NB4 (cell line): ENCODE measurements around the gene CTDP1.

Experiments
- DNase-seq: peaks from one replicate; pipeline ENCODE4 v3.0.0; 2010; ENCODE audit warnings: low read depth
- H3K4me3 ChIP-seq: one replicate; pipeline ENCODE4 v1.5.1; 2011; ENCODE audit warnings: mild to moderate bottlenecking, low read depth, low read length, moderate library complexity
- CTCF ChIP-seq: IDR thresholded peaks from one replicate; pipeline ENCODE4 v1.5.1; 2012; ENCODE audit warnings: low read depth, low read length
- MAX ChIP-seq: IDR thresholded peaks from 2 replicates; pipeline ENCODE4 v1.6.1; 2011; ENCODE audit warnings: low read depth, low read length
- MYC ChIP-seq: IDR thresholded peaks from 2 replicates; pipeline ENCODE4 v1.6.1; 2011; ENCODE audit warnings: low read depth, low read length
- POLR2A ChIP-seq: IDR thresholded peaks from 2 replicates; pipeline ENCODE4 v1.6.1; 2011; ENCODE audit warnings: mild to moderate bottlenecking; ENCODE audit not compliant: insufficient read length; ENCODE audit errors: extremely low read depth

The CTDP1 gene

GRCh38 chr18:79697976-79698375, 18.4 kb downstream of the CTDP1 start:
- no peak for DNase-seq
- TF ChIP-seq CTCF (no peak), MYC (no peak), MAX (no peak), POLR2A (no peak)
- H3K4me3 ChIP-seq = no peak overlapping the region

GRCh38 chr18:79698668-79699335, 19.2 kb downstream of the CTDP1 start:
- no peak for TF ChIP-seq CTCF
- no peak for TF ChIP-seq POLR2A
- TF ChIP-seq MYC = no peak
- no peak for TF ChIP-seq MAX
- no peak for DNase-seq
- no peak overlapping the region for H3K4me3 ChIP-seq

GRCh38 chr18:79699653-79700052, 20.1 kb downstream of the CTDP1 start:
- TF ChIP-seq POLR2A (no peak), CTCF (no peak), MAX (no peak), MYC (no peak)
- DNase-seq = no peak
- H3K4me3 ChIP-seq = no peak overlapping the region

- DNase-seq = no peak
- TF ChIP-seq MAX (no peak), MYC (no peak), POLR2A (no peak), CTCF (no peak)
- no peak overlapping the region for H3K4me3 ChIP-seq
These were observed 23.3 kb downstream of the CTDP1 start for GRCh38 chr18:79702906-79703305.

GRCh38 chr18:79704631-79705030, 25.0 kb downstream of the CTDP1 start:
- TF ChIP-seq MYC = no peak
- no peak for TF ChIP-seq MAX
- no peak for TF ChIP-seq CTCF
- no peak for TF ChIP-seq POLR2A
- no peak overlapping the region for H3K4me3 ChIP-seq
- DNase-seq = no peak
